C4-2B (cell line): ENCODE results near the gene RIN3.

Source experiments
- ZFX ChIP-seq: fragments of 450-650 bp; IDR thresholded peaks from 2 replicates; pipeline ENCODE4 v1.6.1; 2017
- TF ChIP-seq, protein P1 (sequence below): fragments of 450-650 bp; conservative IDR thresholded peaks from 2 replicates; pipeline ENCODE4 v1.5.1; 2017; ENCODE audit warnings: mild to moderate bottlenecking

DNA sequence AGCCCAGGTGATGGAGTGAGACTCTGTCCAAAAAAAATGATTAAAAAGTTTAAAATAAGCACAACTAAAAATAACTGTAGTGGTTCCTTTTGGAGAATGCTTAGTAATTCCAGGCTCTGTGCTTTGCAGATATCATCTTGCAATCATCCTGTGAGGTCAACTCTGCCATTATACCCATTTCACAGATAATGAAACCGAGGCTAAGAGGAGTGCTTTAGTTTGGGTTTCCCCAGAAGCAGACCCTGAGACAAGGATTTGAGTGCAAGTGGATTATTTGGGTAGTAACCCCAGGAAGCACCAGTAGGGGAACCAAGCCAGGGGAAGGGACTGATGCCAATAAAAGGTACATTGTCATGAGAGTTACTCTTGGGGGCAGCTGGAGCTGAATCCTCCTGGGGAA, 44.7 kb downstream of the RIN3 start:
- TF ChIP-seq, protein P1, sequence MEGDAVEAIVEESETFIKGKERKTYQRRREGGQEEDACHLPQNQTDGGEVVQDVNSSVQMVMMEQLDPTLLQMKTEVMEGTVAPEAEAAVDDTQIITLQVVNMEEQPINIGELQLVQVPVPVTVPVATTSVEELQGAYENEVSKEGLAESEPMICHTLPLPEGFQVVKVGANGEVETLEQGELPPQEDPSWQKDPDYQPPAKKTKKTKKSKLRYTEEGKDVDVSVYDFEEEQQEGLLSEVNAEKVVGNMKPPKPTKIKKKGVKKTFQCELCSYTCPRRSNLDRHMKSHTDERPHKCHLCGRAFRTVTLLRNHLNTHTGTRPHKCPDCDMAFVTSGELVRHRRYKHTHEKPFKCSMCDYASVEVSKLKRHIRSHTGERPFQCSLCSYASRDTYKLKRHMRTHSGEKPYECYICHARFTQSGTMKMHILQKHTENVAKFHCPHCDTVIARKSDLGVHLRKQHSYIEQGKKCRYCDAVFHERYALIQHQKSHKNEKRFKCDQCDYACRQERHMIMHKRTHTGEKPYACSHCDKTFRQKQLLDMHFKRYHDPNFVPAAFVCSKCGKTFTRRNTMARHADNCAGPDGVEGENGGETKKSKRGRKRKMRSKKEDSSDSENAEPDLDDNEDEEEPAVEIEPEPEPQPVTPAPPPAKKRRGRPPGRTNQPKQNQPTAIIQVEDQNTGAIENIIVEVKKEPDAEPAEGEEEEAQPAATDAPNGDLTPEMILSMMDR: no peak
- TF ChIP-seq ZFX: no peak
